Liver (tissue), 9 donors: ENCODE measurements around the gene PIGN. TPM values are rescaled to one million over a fixed set of nuclear protein-coding genes. Genes with fewer than 3 reads are reported as not detected.

Source experiments
- DNase-seq: peaks from one replicate; pipeline ENCODE4 v3.0.0-alpha.2; 2017; ENCODE audit warnings: low spot score
- H3K27ac ChIP-seq, 2 donors: one replicate each; pipeline ENCODE4 v1.7.0; 2013; ENCODE audit warnings: inconsistent platforms in 2 of 2, low read length in 2 of 2, control low read depth in 1 of 2, low read depth in 1 of 2, mild to moderate bottlenecking in 1 of 2
- H3K27me3 ChIP-seq, 4 donors: one replicate each; pipeline versions ENCODE4 v1.6.1 to v1.7.0; 2013; ENCODE audit warnings: low read length in 3 of 4, inconsistent platforms in 1 of 4, mild to moderate bottlenecking in 1 of 4, moderate library complexity in 1 of 4; ENCODE audit not compliant: control insufficient read depth in 4 of 4, insufficient read depth in 4 of 4
- H3K36me3 ChIP-seq, 4 donors: one replicate each; pipeline versions ENCODE4 v1.6.1 to v1.7.0; 2013; ENCODE audit warnings: low read length in 3 of 4, mild to moderate bottlenecking in 3 of 4, low read depth in 1 of 4, moderate library complexity in 1 of 4; ENCODE audit not compliant: control insufficient read depth in 4 of 4, insufficient read depth in 3 of 4
- H3K4me1 ChIP-seq, 4 donors: one replicate each; pipeline versions ENCODE4 v1.6.1 to v1.7.0; 2013; ENCODE audit warnings: low read length in 3 of 4, mild to moderate bottlenecking in 3 of 4, moderate library complexity in 1 of 4; ENCODE audit not compliant: control insufficient read depth in 4 of 4, insufficient read depth in 4 of 4
- H3K4me3 ChIP-seq, 3 donors: one replicate each; pipeline versions ENCODE4 v1.6.1 to v1.7.0; 2013; ENCODE audit warnings: low read length in 3 of 3, control low read depth in 1 of 3, low read depth in 1 of 3, mild to moderate bottlenecking in 1 of 3
- H3K9ac ChIP-seq, 2 donors: one replicate each; pipeline ENCODE4 v1.7.0; 2013; ENCODE audit warnings: low read length in 2 of 2, mild to moderate bottlenecking in 2 of 2, moderate library complexity in 2 of 2, control low read depth in 1 of 2, low read depth in 1 of 2
- H3K9me3 ChIP-seq, 4 donors: one replicate each; pipeline versions ENCODE4 v1.6.1 to v1.7.0; 2013; ENCODE audit warnings: low read length in 3 of 4; ENCODE audit not compliant: control insufficient read depth in 4 of 4
- CTCF ChIP-seq: fragments of 150-350 bp; IDR thresholded peaks from 2 replicates; pipeline ENCODE4 v1.5.1; 2017; ENCODE audit warnings: improper control_type of control experiment, low read depth, low read length; ENCODE audit not compliant: missing input control
- EGR1 ChIP-seq, 2 donors: IDR thresholded peaks; 2 replicates each; pipeline ENCODE4 v1.6.1; 2016 to 2018; ENCODE audit warnings: antibody characterized with exemption in 2 of 2, low read depth in 2 of 2
- FOXA1 ChIP-seq: IDR thresholded peaks from 2 replicates; pipeline ENCODE4 v1.6.1; 2016; ENCODE audit warnings: antibody characterized with exemption
- FOXA2 ChIP-seq: IDR thresholded peaks from 2 replicates; pipeline ENCODE4 v1.6.1; 2016; ENCODE audit warnings: antibody characterized with exemption
- GABPA ChIP-seq, 2 donors: IDR thresholded peaks in 1 of 2; conservative IDR thresholded peaks in 1 of 2; 2 replicates each; pipeline ENCODE4 v1.6.1; 2016; ENCODE audit warnings: antibody characterized with exemption in 2 of 2, mild to moderate bottlenecking in 1 of 2, moderate library complexity in 1 of 2
- HNF4A ChIP-seq, 2 donors: conservative IDR thresholded peaks; 2 replicates each; pipeline ENCODE4 v1.6.1; 2016; ENCODE audit warnings: antibody characterized with exemption in 2 of 2, mild to moderate bottlenecking in 2 of 2
- HNF4G ChIP-seq: IDR thresholded peaks from 2 replicates; pipeline ENCODE4 v1.6.1; 2016; ENCODE audit warnings: antibody characterized with exemption
- JUND ChIP-seq, 2 donors: IDR thresholded peaks; 2 replicates each; pipeline ENCODE4 v1.6.1; 2016; ENCODE audit warnings: antibody characterized with exemption in 2 of 2
- MAX ChIP-seq: IDR thresholded peaks from 2 replicates; pipeline ENCODE4 v1.6.1; 2016; ENCODE audit warnings: antibody characterized with exemption
- NR2F2 ChIP-seq: IDR thresholded peaks from 2 replicates; pipeline ENCODE4 v1.6.1; 2016; ENCODE audit warnings: antibody characterized with exemption
- RAD21 ChIP-seq, 2 donors: IDR thresholded peaks; 2 replicates each; pipeline ENCODE4 v1.6.1; 2016; ENCODE audit warnings: antibody characterized with exemption in 2 of 2, mild to moderate bottlenecking in 2 of 2
- RXRA ChIP-seq, 2 donors: IDR thresholded peaks; 2 replicates each; pipeline ENCODE4 v1.6.1; 2017 to 2018; ENCODE audit warnings: antibody characterized with exemption in 2 of 2, mild to moderate bottlenecking in 1 of 2
- SP1 ChIP-seq: IDR thresholded peaks from 2 replicates; pipeline ENCODE4 v1.6.1; 2018; ENCODE audit warnings: antibody characterized with exemption, mild to moderate bottlenecking
- TAF1 ChIP-seq: conservative IDR thresholded peaks from 2 replicates; pipeline ENCODE4 v1.6.1; 2016; ENCODE audit warnings: antibody characterized with exemption, mild to moderate bottlenecking
- YY1 ChIP-seq: IDR thresholded peaks from 2 replicates; pipeline ENCODE4 v1.6.1; 2016; ENCODE audit warnings: antibody characterized with exemption, mild to moderate bottlenecking
- WGBS: extraction: QIAGEN DNeasy Blood & Tissue Kit; methylation state at CpG from one replicate; pipeline ENCODE4 v1.1.7; 2013; 5-methylcytosine and 5-hydroxymethylcytosine counted together
- polyA plus RNA-seq, 2 donors: library from polyadenylated mRNA; stranded (reverse) in 1 of 2; unstranded in 1 of 2; fragments of 200-250 nt in 1 of 2; fragments of >200 nt in 1 of 2; fragmentation: Nextera tagmentation in 1 of 2; extraction: Ambion mirVana in 1 of 2; gene quantifications; one replicate each; pipeline versions ENCODE4 v1.2.1 to v1.2.3, GENCODE V29; 2013 to 2015
- total RNA-seq, 2 donors: library from RNA; depleted of rRNA; stranded (reverse); fragments of >200 nt; gene quantifications; one replicate each; pipeline ENCODE4 v1.2.3, GENCODE V29; 2014
- TF ChIP-seq, protein P1 (sequence below): IDR thresholded peaks from 2 replicates; pipeline ENCODE4 v1.6.1; 2016; ENCODE audit warnings: antibody characterized with exemption
- TF ChIP-seq, protein P2 (sequence below): IDR thresholded peaks from 2 replicates; pipeline ENCODE4 v1.6.1; 2016; ENCODE audit warnings: antibody characterized with exemption, mild to moderate bottlenecking
- TF ChIP-seq, protein P3 (sequence below): IDR thresholded peaks from 2 replicates; pipeline ENCODE4 v1.6.1; 2016; ENCODE audit warnings: antibody characterized with exemption
- donor health status: healthy.
- donor health status: healthy.
- donor health status: healthy.
- donor health status: healthy.
- donor health status: healthy.

Gene PIGN
- total and polyA plus RNA-seq, 4 donors = 5.1 to 20.6 (median 12.5) TPM

GRCh38 chr18:62144338-62144737 is 42.5 kb downstream of the PIGN start (continued):
- TF ChIP-seq CTCF (no peak), EGR1 (IDR thresholded peaks at IDR 0.05; ENCODE audit: low read depth in 2 of 2) (no peak), HNF4A (conservative IDR thresholded peaks at IDR 0.05) (no peak), FOXA2 (no peak), FOXA1 (no peak)
- TF ChIP-seq, protein P1, sequence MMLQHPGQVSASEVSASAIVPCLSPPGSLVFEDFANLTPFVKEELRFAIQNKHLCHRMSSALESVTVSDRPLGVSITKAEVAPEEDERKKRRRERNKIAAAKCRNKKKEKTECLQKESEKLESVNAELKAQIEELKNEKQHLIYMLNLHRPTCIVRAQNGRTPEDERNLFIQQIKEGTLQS = no peak

GRCh38 chr18:62140259-62140658 is 46.6 kb downstream of the PIGN start:
- TF ChIP-seq MAX = no peak
- TF ChIP-seq NR2F2 = no peak
- TF ChIP-seq, protein P2, sequence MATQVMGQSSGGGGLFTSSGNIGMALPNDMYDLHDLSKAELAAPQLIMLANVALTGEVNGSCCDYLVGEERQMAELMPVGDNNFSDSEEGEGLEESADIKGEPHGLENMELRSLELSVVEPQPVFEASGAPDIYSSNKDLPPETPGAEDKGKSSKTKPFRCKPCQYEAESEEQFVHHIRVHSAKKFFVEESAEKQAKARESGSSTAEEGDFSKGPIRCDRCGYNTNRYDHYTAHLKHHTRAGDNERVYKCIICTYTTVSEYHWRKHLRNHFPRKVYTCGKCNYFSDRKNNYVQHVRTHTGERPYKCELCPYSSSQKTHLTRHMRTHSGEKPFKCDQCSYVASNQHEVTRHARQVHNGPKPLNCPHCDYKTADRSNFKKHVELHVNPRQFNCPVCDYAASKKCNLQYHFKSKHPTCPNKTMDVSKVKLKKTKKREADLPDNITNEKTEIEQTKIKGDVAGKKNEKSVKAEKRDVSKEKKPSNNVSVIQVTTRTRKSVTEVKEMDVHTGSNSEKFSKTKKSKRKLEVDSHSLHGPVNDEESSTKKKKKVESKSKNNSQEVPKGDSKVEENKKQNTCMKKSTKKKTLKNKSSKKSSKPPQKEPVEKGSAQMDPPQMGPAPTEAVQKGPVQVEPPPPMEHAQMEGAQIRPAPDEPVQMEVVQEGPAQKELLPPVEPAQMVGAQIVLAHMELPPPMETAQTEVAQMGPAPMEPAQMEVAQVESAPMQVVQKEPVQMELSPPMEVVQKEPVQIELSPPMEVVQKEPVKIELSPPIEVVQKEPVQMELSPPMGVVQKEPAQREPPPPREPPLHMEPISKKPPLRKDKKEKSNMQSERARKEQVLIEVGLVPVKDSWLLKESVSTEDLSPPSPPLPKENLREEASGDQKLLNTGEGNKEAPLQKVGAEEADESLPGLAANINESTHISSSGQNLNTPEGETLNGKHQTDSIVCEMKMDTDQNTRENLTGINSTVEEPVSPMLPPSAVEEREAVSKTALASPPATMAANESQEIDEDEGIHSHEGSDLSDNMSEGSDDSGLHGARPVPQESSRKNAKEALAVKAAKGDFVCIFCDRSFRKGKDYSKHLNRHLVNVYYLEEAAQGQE = no peak
- TF ChIP-seq SP1 = no peak
- no peak for TF ChIP-seq HNF4G
- TF ChIP-seq YY1 = no peak
- TF ChIP-seq, protein P1 = no peak
- no peak for TF ChIP-seq HNF4A (conservative IDR thresholded peaks at IDR 0.05)
- TF ChIP-seq JUND (IDR thresholded peaks at IDR 0.05) = no peak
- no peak for TF ChIP-seq FOXA1
- TF ChIP-seq, protein P3, sequence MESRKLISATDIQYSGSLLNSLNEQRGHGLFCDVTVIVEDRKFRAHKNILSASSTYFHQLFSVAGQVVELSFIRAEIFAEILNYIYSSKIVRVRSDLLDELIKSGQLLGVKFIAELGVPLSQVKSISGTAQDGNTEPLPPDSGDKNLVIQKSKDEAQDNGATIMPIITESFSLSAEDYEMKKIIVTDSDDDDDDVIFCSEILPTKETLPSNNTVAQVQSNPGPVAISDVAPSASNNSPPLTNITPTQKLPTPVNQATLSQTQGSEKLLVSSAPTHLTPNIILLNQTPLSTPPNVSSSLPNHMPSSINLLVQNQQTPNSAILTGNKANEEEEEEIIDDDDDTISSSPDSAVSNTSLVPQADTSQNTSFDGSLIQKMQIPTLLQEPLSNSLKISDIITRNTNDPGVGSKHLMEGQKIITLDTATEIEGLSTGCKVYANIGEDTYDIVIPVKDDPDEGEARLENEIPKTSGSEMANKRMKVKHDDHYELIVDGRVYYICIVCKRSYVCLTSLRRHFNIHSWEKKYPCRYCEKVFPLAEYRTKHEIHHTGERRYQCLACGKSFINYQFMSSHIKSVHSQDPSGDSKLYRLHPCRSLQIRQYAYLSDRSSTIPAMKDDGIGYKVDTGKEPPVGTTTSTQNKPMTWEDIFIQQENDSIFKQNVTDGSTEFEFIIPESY = no peak
- TF ChIP-seq EGR1 (IDR thresholded peaks at IDR 0.05; ENCODE audit: low read depth in 2 of 2) = no peak
- no peak for TF ChIP-seq RXRA (IDR thresholded peaks at IDR 0.05)
- TF ChIP-seq CTCF = no peak
- no peak for TF ChIP-seq TAF1
- TF ChIP-seq FOXA2 = no peak
- TF ChIP-seq RAD21 (IDR thresholded peaks at IDR 0.05) = no peak
- TF ChIP-seq GABPA (IDR thresholded peaks at IDR 0.05 in 1 of 2, conservative IDR thresholded peaks at IDR 0.05 in 1 of 2) = no peak
- H3K27ac ChIP-seq = no peak overlapping the region
- DNase-seq = no peak
- H3K4me1 ChIP-seq = no peaks in the 10 kb centered on the region
- H3K9ac ChIP-seq = no peak overlapping the region
- H3K27me3 ChIP-seq = no peaks in the 10 kb centered on the region
- H3K36me3 ChIP-seq = peaks cover 3 to 12% (median 8%) of the 10 kb centered on the region in 4 donors
- no peak overlapping the region for H3K4me3 ChIP-seq
- H3K9me3 ChIP-seq = no peaks in the 10 kb centered on the region
- 47% methylated on average over 1 of the region's 1 CpG for WGBS
